Endothelial cell of umbilical vein (primary cell): ENCODE results near the gene SLC35B2.

Source experiments
- CTCF ChIP-seq, 2 donors: IDR thresholded peaks; 1 replicate in 1 of 2; 2 replicates in 1 of 2; pipeline ENCODE4 v1.5.1; 2011; ENCODE audit warnings: low read length in 2 of 2, mild to moderate bottlenecking in 2 of 2, moderate library complexity in 2 of 2, control low read depth in 1 of 2, inconsistent platforms in 1 of 2, low read depth in 1 of 2; ENCODE audit not compliant: insufficient read depth in 1 of 2; ENCODE audit errors: extremely low read depth in 1 of 2
- FOS ChIP-seq: IDR thresholded peaks from 2 replicates; pipeline ENCODE4 v1.6.1; 2011; ENCODE audit warnings: mild to moderate bottlenecking, low read length, moderate library complexity, borderline replicate concordance; ENCODE audit not compliant: insufficient read depth

GRCh38 chr6:44251576-44252524 is 5.5 kb downstream of the SLC35B2 start:
- no peak for TF ChIP-seq FOS
- no peak for TF ChIP-seq CTCF (IDR thresholded peaks at IDR 0.05; ENCODE audit: extremely low read depth in 1 of 2, insufficient read depth in 1 of 2, low read depth in 1 of 2, low read length in 2 of 2)
